Stimulated activated CD8-positive, alpha-beta memory T cell treated with anti-CD3 and anti-CD28 coated beads, Interleukin-4, amount 100 ng/mL, for 4 hours (primary cell): Measurements from ENCODE around the gene NAA38.

Experiments used
- DNase-seq, 2 donors: peaks; one replicate each; pipeline ENCODE4 v3.0.0-alpha.2; 2020; ENCODE audit warnings: low read depth in 2 of 2, low spot score in 1 of 2

Gene NAA38

GRCh38 chr17:7852919-7853690 is 4.3 kb downstream of the NAA38 start:
- DNase-seq = no peak

- DNase-seq = no peak
These were observed 5.1 kb downstream of the NAA38 start for GRCh38 chr17:7852262-7852670.

- DNase-seq = peak; percentile 73 to 82
These were observed 5.7 kb downstream of the NAA38 start for GRCh38 chr17:7851438-7852261.

GRCh38 chr17:7850701-7851437 is 6.5 kb downstream of the NAA38 start:
- no peak for DNase-seq

- no peak for DNase-seq
These were observed 7.4 kb downstream of the NAA38 start for GRCh38 chr17:7849751-7850504.

GRCh38 chr17:7849130-7849750 is 8.1 kb downstream of the NAA38 start:
- no peak for DNase-seq

- no peak for DNase-seq
These were observed 8.6 kb downstream of the NAA38 start for GRCh38 chr17:7848739-7849129.

- no peak for DNase-seq
These were observed 9.2 kb downstream of the NAA38 start for GRCh38 chr17:7848131-7848579.

- DNase-seq = no peak
These were observed 10.3 kb downstream of the NAA38 start for GRCh38 chr17:7846765-7847661.

- DNase-seq = no peak
These were observed 11.2 kb downstream of the NAA38 start for GRCh38 chr17:7846063-7846735.

GRCh38 chr17:7845359-7846062 is 11.8 kb downstream of the NAA38 start:
- no peak for DNase-seq

GRCh38 chr17:7844292-7845154 is 12.8 kb downstream of the NAA38 start:
- peak in 1 of 2 donors; percentile 69 for DNase-seq

- peak; percentile 85 to 92 for DNase-seq
These were observed 13.6 kb downstream of the NAA38 start for GRCh38 chr17:7843536-7844291.

GRCh38 chr17:7843257-7843535 is 14.2 kb downstream of the NAA38 start:
- no peak for DNase-seq

GRCh38 chr17:7842380-7843256 is 14.7 kb downstream of the NAA38 start:
- DNase-seq = peak; percentile 95 to 98

GRCh38 chr17:7841915-7842379 is 15.4 kb downstream of the NAA38 start:
- peak; percentile 84 to 85 for DNase-seq
